ENCODE measurements around the gene KRTAP10-2.
"Not testable (repeated sequence)": the region's sequence is repeated elsewhere in the genome, so short reads cannot be mapped to it uniquely, and the experiment has no call there.

The KRTAP10-2 gene, protein sequence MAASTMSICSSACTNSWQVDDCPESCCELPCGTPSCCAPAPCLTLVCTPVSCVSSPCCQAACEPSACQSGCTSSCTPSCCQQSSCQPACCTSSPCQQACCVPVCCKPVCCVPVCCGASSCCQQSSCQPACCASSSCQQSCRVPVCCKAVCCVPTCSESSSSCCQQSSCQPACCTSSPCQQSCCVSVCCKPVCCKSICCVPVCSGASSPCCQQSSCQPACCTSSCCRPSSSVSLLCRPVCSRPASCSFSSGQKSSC

DNA sequence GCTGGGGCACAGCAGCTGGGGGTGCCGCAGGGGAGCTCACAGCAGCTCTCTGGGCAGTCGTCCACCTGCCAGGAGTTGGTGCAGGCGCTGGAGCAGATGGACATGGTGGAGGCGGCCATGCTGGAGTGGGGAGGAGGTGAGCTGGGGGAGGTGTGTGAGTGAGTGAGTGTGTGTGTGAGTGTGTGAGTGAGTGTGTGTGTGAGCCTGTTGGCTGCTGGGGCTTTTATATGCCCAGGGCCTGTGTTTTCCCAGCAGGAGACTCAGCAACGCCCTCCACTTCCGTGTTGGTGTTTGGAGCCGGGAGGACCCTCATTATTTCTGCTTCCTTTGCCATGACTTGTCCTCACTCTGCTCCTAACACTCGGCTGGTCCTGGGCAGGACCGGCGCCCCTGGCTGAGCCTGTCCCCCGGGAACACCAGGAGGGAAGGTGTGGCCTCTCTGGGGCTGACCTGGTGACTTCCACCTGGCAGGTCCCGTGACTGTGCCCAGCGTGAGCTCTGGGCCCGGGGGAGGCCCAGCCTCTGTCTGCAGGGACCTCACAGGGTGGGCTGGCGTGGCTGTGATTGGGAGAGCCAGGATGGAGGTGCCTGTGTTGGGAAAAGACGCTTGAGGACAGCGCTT, at the start of gene KRTAP10-2:
Gene KRTAP10-2 (minus strand): TSS at position 166 of the 622 bp plus-strand sequence. CDS start 47 bp downstream, at position 119.
- DNase-seq = no peak

DNA sequence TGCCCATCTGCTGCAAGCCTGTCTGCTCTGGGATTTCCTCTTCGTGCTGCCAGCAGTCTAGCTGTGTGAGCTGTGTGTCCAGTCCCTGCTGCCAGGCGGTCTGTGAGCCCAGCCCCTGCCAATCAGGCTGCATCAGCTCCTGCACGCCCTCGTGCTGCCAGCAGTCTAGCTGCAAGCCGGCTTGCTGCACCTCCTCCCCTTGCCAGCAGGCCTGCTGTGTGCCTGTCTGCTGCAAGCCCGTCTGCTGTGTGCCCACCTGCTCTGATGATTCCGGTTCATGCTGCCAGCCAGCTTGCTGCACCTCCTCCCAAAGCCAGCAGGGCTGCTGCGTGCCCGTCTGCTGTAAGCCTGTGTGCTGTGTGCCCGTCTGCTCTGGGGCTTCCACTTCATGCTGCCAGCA, 49.8 kb upstream of the KRTAP10-2 start:
- not testable (repeated sequence) for DNase-seq

GRCh38 chr21:44600118-44600978, 49.0 kb upstream of the KRTAP10-2 start, which contains the start of gene KRTAP10-7:
KRTAP10-7 (plus strand) TSS chr21:44600597; CDS start chr21:44600622, 25 bp downstream.
- not testable (repeated sequence) for DNase-seq

- DNase-seq = no peak
These were observed 48.1 kb upstream of the KRTAP10-2 start for GRCh38 chr21:44599264-44600029.

GRCh38 chr21:44598061-44598460, 46.8 kb upstream of the KRTAP10-2 start:
- DNase-seq = no peak

DNA sequence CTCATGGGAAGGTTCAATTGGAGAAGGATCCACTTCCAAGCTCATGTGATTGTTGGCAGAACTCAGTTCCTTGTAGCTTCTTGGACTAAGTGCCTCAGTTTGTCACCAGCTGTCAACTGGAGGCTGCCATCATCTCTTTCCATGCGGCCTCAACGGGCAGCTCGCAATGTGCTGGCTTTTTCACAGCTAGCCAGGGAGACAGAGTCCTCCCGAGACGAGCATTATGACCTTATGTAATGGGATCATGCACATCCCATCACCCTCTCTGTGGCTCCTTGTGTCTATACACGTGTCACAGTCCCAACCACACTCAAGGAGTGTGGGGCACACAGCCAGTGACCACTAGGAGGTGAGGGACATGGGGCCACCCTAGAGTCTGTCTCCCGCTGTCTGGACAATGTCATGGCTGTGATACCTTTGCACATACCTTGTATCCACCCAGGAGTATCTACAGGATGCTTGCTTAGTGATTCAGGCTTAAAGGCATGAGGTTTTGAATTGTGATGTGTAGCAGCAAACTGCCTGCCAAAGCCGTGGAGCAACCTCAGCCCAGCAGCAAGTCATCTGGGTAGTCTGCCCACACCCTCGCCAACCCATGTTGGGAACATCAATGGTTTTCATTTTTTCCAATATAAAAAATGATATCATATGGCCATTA, 44.9 kb upstream of the KRTAP10-2 start:
- DNase-seq = no peak

DNA sequence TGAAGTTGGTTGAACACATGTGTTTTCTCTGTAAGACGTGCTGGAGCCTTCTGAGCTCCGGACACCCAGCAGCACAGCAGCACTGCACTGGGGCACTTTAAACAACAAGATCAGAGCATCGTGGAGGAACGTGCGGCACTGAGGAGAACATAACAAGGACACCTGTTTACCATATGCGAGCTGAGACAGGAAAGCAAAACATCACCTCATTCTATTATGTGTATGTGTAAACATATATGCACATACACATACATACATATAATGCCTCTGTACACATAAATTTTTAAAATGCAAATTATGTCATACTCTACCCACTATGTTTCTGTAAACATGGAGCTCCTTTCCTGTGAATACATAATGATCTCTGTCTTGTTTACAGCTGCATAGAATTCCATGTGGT, 44.2 kb upstream of the KRTAP10-2 start:
- DNase-seq = no peak

GRCh38 chr21:44594406-44594916, 43.2 kb upstream of the KRTAP10-2 start:
- DNase-seq = no peak

GRCh38 chr21:44593598-44594405, 42.5 kb upstream of the KRTAP10-2 start:
- DNase-seq = no peak

DNA sequence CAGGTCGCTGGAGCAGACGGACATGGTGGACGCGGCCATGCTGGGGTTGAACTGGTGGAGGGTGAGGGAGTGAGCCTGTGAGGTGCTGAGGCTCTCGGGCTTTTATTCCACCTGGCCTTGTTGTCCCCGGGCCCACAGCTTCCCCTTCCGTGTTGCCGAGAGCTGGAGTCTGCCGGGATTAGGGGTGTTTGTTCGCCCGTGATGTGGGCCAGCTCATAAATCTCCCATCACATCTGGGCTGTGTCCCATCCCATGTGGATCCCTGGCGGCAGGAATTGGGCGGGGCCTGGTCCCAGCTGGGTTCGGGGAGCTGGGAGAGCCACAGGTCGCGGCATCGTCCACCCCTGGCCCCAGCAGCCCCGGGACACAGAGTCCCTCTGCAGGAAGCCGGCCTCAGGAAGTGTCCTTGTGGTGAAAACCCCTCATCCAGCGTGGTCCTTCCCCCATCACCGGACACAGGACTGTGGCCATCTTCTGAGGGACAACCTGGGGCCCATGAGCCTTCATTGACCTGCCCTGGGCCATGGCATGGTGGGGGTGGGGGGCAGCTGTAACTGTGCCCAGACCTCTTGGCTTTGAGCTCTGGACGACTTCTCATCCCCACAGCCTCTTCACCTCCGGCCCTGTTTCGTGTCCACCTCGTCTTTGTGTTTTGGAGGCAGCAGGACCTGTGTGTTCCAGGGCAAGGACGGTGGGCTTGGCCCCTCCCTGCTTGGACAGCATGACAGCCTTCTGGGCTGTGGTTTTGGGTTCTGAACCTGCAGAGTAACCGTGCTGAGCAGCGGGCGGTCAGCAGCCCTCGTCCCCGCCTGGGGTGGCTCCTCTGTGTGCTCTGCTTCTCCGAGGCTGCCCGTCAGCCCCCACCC, 41.4 kb upstream of the KRTAP10-2 start, which contains the start of gene KRTAP10-6:
Gene KRTAP10-6 (minus strand): TSS at position 60 of the 866 bp plus-strand sequence. CDS start 21 bp downstream, at position 39.
- DNase-seq = no peak

GRCh38 chr21:44591801-44592130, 40.5 kb upstream of the KRTAP10-2 start:
- DNase-seq = not testable (repeated sequence)

- DNase-seq = not testable (repeated sequence)
These were observed 39.8 kb upstream of the KRTAP10-2 start for GRCh38 chr21:44590897-44591800.

- DNase-seq = no peak
These were observed 39.0 kb upstream of the KRTAP10-2 start for GRCh38 chr21:44590311-44590721.

DNA sequence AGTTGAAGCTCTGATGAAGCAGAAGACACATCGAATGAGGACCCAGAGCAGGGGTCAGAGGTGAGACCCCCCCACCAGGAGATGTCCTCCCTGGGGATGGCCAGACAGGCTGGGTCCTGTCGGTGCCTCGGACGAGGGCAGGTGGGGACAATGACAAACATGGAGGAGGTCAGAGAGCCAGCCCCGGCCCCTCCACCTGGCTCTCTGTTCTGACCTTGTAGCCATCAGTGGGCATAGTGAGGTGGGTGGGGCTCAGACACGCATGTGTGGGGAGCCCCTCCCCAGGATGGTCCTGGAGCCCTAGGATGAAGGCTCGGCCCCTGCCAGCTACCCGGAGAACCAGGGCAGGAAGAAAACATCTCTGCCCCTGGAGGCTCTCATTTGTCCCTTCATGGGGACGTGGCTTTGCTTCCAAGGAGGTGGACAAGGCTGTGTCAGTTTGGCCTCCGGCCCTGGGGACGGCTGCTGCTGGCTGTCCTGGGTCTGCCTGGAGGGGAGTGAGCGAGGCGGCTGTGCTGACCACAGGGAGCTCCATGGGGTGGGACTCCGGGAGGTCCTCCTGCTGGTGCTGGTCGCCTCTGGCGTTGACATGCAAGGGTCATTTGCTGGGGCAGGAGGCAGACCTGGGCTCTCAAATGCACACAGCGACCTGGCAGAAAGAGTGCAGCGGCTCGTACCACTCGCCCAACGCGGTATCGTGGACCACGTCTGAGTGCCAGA, 38.4 kb upstream of the KRTAP10-2 start:
- no peak for DNase-seq

DNA sequence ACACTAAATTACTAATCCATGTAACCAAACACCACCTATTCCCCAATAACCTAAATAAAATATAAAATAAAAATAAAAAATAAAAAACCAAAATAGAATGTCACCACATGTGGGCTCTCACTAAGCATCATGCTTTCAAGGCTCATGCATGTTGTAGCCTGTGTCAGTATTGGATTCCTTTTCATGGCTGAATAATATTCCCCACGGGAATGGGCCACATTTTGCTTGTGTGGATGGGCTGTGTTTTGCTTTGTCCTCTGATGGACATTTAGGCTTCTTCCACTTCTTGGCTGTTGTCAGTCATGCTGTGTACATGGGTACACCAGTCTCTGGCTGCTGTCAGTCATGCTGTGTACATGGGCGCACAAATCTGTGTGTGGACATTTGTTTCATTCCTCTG, 37.8 kb upstream of the KRTAP10-2 start:
- no peak for DNase-seq

DNA sequence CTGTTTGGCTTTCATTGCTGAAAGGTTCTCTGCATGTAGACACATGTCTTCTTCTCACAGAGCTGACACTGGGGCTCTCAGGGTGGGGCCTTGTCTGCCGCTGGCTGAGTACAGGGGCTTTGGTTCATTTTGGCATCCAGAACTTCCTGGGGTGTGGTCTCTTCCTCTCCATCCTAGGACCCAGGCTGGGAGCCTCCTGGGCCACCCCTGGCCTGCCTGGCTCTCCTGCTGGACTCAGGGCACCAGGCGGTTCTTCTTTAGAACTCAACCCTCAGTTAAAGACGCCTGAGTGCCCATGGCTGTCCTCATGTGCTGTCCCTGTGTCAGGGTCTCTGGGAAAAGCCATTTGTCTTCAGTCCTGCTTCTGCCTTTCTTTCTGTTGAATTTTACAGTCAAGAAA, 34.6 kb upstream of the KRTAP10-2 start:
- no peak for DNase-seq

- peak; percentile 23 to 49 for DNase-seq
These were observed 32.5 kb upstream of the KRTAP10-2 start for GRCh38 chr21:44583800-44584147.

DNA sequence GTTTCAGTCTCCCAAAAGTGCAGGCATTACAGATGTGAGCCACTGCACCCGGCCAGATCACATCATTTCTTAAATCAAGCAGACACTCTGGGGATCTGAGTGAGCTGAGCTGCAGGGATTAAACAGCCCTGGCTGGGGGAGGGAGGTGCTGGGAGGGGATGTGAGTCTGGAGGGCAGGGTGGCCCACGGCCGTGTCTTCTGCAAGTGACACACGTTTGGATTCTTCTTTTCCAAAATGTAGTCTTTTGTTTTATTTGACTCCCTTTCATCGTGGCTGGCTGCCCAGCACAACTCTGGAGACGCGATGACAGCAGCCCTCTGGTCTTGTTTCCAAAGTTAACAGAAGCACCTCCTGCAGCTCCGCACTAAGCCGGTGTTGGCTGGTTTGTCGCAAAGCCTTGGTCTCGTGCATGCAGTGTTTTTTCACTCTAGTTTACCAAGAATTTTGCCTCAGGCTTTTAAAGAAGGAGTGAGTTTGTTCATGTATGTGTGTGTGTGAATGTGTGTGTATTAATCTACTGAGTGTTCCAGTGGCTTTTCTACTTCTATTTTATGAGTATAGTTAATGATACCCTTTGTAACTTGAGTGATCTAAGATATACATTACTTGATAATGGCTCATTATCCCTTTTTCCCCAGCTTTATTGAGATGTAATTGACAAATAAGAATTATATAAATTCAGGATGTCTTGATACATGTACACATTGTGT, 31.9 kb upstream of the KRTAP10-2 start:
- no peak for DNase-seq
